Left ventricle myocardium inferior (tissue), 1 donor: ENCODE measurements around the gene ADAMTS3. TPM values are rescaled to one million over a fixed set of nuclear protein-coding genes. Genes with fewer than 3 reads are reported as not detected.

Source experiments
- DNase-seq: peaks from one replicate; pipeline ENCODE4 v3.0.0-alpha.2; 2020
- H3K27ac ChIP-seq: fragments of 200-600 bp; replicated peaks from 2 replicates; pipeline ENCODE4 v1.8.0; 2021
- H3K27me3 ChIP-seq: fragments of 200-600 bp; 2 replicates; pipeline ENCODE4 v1.8.0; 2021; ENCODE audit warnings: low read depth
- H3K36me3 ChIP-seq: fragments of 200-600 bp; 2 replicates; pipeline ENCODE4 v1.8.0; 2021
- H3K4me1 ChIP-seq: fragments of 200-600 bp; 2 replicates; pipeline ENCODE4 v1.8.0; 2021
- H3K4me3 ChIP-seq: fragments of 200-600 bp; 2 replicates; pipeline ENCODE4 v1.8.0; 2021; ENCODE audit warnings: mild to moderate bottlenecking, moderate library complexity
- H3K9me3 ChIP-seq: fragments of 200-600 bp; replicated peaks from 2 replicates; pipeline ENCODE4 v1.8.0; 2021
- intact Hi-C: fragments of 100-400 bp; cut with micrococcal nuclease; formaldehyde crosslinking; loops from one replicate; pipeline ENCODE4 v1.11.0; 2022
- total RNA-seq: library from RNA; stranded (reverse); fragmentation: NEBNext Ultra II Directional; extraction: Animal tissue kit (Norgen Biotek cat#: 25700); gene quantifications from one replicate; pipeline ENCODE4 v1.2.1, GENCODE V29; 2021
- TF ChIP-seq, protein P1 (sequence below): fragments of 200-600 bp; IDR thresholded peaks from 2 replicates; pipeline ENCODE4 v1.8.0; 2021; ENCODE audit warnings: antibody characterized with exemption, mild to moderate bottlenecking, borderline replicate concordance
- donor health status: DM: no; HTN: yes; CAD: no; lungs with severe emphysema.

ADAMTS3 gene
- total RNA-seq, 1 donor from 2014 or later = 0.60 TPM

DNA sequence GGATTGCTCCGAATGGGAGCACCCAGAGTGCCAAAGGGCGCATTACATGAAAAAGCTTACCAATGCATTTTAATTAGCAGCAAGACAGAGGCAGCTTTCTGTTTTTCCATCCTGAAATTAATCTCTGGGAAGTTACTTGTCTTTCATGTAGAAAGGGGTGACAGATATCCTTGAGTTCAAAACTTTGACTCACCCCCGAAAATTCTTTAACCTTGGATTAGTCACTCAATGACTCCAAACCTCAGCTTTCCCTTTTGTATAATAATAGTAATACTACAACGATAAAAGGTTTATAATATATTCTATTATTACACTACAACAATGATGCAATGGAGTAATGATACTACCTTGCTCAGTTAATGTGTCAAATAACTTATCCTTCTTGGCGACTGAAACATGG lies 126.3 kb downstream of the ADAMTS3 start:
- intact Hi-C loops = no loop called here
- TF ChIP-seq, protein P1, sequence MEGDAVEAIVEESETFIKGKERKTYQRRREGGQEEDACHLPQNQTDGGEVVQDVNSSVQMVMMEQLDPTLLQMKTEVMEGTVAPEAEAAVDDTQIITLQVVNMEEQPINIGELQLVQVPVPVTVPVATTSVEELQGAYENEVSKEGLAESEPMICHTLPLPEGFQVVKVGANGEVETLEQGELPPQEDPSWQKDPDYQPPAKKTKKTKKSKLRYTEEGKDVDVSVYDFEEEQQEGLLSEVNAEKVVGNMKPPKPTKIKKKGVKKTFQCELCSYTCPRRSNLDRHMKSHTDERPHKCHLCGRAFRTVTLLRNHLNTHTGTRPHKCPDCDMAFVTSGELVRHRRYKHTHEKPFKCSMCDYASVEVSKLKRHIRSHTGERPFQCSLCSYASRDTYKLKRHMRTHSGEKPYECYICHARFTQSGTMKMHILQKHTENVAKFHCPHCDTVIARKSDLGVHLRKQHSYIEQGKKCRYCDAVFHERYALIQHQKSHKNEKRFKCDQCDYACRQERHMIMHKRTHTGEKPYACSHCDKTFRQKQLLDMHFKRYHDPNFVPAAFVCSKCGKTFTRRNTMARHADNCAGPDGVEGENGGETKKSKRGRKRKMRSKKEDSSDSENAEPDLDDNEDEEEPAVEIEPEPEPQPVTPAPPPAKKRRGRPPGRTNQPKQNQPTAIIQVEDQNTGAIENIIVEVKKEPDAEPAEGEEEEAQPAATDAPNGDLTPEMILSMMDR = no peak
- Histone ChIP-seq H3K27ac (no peak overlapping the region), H3K4me1 (peaks cover 7% of the 10 kb centered on the region), H3K27me3 (no peaks in the 10 kb centered on the region), H3K4me3 (no peak overlapping the region), H3K36me3 (no peaks in the 10 kb centered on the region), H3K9me3 (no peaks in the 10 kb centered on the region)
- no peak for DNase-seq

DNA sequence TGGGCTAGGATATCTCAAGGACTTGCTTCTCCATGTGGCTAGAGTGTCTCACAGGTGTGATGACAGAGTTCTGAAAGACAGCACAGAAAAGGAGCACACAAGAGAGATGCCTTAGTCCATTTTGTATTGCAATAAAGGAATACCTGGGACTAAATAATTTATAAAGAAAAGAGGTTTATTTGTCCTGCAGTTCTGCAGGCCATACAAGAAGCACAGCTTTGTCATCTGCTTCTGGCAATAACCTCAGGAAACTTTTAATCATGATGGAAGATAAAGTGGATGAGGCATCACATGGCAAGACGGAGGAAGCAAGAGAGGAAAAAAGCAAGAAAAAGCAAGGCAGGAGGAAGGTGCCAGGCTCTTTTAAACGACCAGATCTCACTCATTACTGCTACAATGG lies 126.9 kb downstream of the ADAMTS3 start:
- H3K27ac ChIP-seq = no peak overlapping the region
- H3K9me3 ChIP-seq = no peaks in the 10 kb centered on the region
- intact Hi-C loops = no loop called here
- H3K27me3 ChIP-seq = no peaks in the 10 kb centered on the region
- TF ChIP-seq, protein P1 = no peak
- no peak for DNase-seq
- no peaks in the 10 kb centered on the region for H3K36me3 ChIP-seq
- peaks cover 7% of the 10 kb centered on the region for H3K4me1 ChIP-seq
- no peak overlapping the region for H3K4me3 ChIP-seq

DNA sequence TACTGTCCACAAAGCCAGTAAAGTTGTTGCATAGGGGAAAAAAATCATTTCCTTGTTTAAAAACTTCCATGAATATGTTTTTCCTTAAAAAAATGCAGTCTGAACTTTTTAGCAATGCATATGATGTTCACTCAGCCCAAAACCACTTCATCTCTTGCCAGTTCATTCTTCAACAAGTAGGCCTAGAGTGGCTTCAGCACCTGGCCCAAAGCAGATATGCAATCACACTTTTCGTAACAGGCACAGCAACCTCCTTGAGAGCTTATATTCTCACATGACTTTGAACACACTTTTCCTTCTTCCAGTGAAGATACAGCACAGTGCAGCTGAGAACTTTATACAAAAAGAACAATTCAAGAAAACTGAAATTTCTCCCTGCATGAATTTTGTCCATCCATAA lies 128.6 kb downstream of the ADAMTS3 start:
- TF ChIP-seq, protein P1 = no peak
- Histone ChIP-seq H3K36me3 (no peaks in the 10 kb centered on the region), H3K4me1 (no peaks in the 10 kb centered on the region), H3K4me3 (no peak overlapping the region), H3K27me3 (no peaks in the 10 kb centered on the region), H3K9me3 (no peaks in the 10 kb centered on the region), H3K27ac (no peak overlapping the region)
- no peak for DNase-seq
- intact Hi-C loops = no loop called here

DNA sequence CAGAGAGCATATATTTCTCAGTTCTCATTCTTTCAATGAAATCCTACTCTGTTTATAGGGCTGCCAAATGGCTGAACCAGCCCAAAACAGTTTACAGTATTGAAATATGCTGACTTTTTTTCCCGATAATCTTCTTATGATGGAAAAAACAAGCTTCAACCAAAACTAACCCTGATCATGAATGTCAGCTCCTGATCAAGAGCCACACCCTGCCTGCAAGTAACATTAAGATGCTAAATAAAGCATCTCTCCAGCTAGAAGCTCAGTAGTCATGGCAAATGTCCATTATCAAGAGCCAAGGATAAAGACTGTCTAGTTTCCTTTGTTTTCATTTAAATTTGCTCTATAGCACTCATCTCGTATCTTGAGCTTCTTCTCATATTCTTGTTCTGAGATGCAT lies 136.0 kb downstream of the ADAMTS3 start:
- Histone ChIP-seq H3K27me3 (no peaks in the 10 kb centered on the region), H3K9me3 (no peaks in the 10 kb centered on the region), H3K4me3 (no peak overlapping the region), H3K27ac (no peak overlapping the region), H3K36me3 (no peaks in the 10 kb centered on the region), H3K4me1 (no peaks in the 10 kb centered on the region)
- no peak for DNase-seq
- TF ChIP-seq, protein P1 = no peak
- intact Hi-C loops = no loop called here

- no peaks in the 10 kb centered on the region for H3K27me3 ChIP-seq
- no peaks in the 10 kb centered on the region for H3K36me3 ChIP-seq
- no peak overlapping the region for H3K27ac ChIP-seq
- TF ChIP-seq, protein P1 = no peak
- no peaks in the 10 kb centered on the region for H3K9me3 ChIP-seq
- H3K4me3 ChIP-seq = no peak overlapping the region
- intact Hi-C loops = no loop called here
- H3K4me1 ChIP-seq = no peaks in the 10 kb centered on the region
- no peak for DNase-seq
Observed at GRCh38 chr4:72432282-72432681, 136.7 kb downstream of the ADAMTS3 start.

DNA sequence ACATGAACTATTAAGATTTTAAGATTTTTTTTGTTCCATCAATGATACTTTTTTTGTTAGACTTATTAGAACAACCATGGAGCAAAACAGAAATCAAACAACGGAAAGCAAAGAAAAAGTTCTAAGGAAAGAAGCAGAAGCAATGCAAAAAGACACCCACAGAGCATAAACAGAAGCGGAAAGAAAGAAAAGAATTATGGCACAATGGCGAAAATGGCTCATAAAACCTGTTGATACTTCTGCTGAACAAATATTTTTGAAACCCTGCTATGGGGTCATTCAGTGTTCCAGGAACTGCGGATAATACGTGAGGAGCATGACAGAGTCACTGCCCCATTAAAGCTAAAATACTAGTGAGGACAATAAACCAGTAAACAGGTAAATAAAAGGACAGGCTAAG lies 138.0 kb downstream of the ADAMTS3 start:
- intact Hi-C loops = no loop called here
- no peak overlapping the region for H3K4me3 ChIP-seq
- H3K27me3 ChIP-seq = no peaks in the 10 kb centered on the region
- no peaks in the 10 kb centered on the region for H3K9me3 ChIP-seq
- H3K4me1 ChIP-seq = no peaks in the 10 kb centered on the region
- TF ChIP-seq, protein P1 = no peak
- H3K36me3 ChIP-seq = no peaks in the 10 kb centered on the region
- no peak overlapping the region for H3K27ac ChIP-seq
- DNase-seq = no peak
